GM21360 (cell line): ENCODE data around the gene RETREG3.
"Not testable (repeated sequence)": the region's sequence is repeated elsewhere in the genome, so short reads cannot be mapped to it uniquely, and the experiment has no call there.

Experiments
- ATAC-seq: cut with Tn5 transposase; IDR thresholded peaks from one replicate; pipeline ENCODE4 v1.9.1; 2021; ENCODE audit warnings: mild to moderate bottlenecking, moderate library complexity; ENCODE audit not compliant: unreplicated experiment

The RETREG3 gene, protein sequence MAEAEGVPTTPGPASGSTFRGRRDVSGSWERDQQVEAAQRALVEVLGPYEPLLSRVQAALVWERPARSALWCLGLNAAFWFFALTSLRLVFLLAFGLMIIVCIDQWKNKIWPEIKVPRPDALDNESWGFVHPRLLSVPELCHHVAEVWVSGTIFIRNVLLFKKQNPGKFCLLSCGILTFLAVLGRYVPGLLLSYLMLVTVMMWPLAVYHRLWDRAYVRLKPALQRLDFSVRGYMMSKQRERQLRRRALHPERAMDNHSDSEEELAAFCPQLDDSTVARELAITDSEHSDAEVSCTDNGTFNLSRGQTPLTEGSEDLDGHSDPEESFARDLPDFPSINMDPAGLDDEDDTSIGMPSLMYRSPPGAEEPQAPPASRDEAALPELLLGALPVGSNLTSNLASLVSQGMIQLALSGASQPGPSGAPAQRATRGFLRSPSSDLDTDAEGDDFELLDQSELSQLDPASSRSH

GRCh38 chr17:42609182-42609813 is at the start of gene RETREG3, which contains the start of gene TUBG1:
TSS of gene RETREG3 (minus strand) at chr17:42609374. CDS start at chr17:42609324, 50 bp downstream.
TSS of gene TUBG1 (plus strand) at chr17:42609683. CDS start at chr17:42609738, 55 bp downstream.
- peak; percentile 87 for ATAC-seq

DNA sequence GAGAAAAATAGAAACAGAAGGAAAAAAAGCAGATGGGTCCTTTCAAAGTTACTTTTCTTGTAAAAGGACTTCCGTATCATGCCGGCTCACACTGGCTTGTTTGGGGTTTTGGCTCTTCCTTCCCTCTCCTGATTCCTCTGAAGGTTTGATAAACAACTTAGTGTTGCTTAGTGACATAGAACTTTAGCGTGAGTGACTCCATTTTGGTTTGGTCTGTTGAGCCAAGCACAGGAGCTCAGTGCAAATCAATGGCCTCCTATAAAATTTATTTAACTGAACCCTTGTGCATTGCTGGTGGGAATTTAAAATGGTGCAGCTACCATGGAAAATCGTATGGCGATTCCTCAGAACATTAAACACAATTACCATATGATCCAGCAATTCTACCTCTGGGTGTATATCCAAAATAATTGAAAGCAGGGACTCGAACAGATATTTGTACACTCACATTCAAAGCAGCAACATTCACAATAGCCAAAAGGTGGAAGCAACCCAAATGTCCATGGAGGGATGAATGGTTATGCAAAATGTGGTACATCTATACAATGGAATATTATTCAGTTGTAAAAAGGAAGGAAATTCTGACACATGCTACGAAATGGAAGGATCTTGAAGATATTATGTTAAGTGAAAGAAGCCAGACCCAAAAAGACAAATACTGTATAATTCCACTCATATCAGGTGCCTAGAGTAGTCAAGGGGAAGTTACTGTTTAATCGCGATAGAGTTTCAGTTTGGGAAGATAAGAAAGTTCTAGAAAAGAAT is 48.8 kb upstream of the RETREG3 start:
- ATAC-seq: no peak

DNA sequence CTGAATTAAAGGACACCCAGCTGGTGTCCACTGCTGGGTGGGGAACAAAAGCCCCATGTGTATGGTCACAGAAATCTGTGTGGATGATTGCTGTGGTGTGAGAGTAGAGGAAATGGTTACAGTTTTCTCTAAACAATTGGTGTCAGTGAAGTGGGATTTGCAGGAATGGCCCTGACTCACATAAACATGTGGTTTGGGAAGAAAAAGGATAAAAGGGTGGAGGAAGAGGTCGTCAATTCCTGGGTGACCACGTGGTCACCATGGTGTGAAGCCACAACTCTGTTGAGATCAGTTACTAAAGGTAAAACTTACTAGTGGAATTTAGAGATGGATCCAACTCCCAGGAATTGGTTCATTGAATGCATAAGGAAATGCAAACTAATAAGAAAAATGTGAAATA is 46.4 kb upstream of the RETREG3 start:
- ATAC-seq: no peak

- no peak for ATAC-seq
Observed at GRCh38 chr17:42653179-42654124, 44.3 kb upstream of the RETREG3 start.

- ATAC-seq: no peak
Observed at GRCh38 chr17:42651392-42651791, 42.2 kb upstream of the RETREG3 start.

- no peak for ATAC-seq
Observed at GRCh38 chr17:42647778-42648177, 38.6 kb upstream of the RETREG3 start.

GRCh38 chr17:42642336-42642735 is 33.2 kb upstream of the RETREG3 start:
- no peak for ATAC-seq

GRCh38 chr17:42640121-42640520 is 30.9 kb upstream of the RETREG3 start:
- no peak for ATAC-seq

DNA sequence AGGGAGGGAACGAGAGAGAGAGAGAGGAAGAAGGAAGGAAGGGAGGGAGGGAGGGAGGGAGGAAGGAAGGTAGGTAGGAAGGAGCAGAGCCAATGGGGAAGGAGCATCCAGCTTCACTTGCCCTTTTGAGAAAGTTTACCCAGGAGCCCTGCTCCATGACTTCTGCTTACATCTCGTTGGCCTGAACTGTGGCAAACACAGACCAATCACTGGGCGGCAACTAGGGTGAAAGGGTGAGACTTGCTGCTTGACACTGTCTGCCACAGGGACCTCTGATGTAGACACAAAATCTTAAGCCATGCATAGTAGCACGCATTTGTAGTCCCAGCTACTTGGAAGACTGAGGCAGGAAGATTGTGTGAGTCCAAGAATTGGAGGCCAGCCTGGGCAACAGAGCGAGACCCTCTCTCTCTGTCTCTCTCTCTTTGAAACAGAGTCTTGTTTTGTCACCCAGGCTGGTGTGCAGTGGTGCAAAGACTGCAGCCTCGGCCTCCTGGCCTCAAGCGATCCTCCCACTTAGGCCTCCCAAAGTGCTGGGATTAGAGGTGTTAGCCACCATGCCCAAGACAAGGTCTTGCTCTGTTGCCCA is 30.4 kb upstream of the RETREG3 start:
- ATAC-seq: no peak

GRCh38 chr17:42632949-42633444 is 23.8 kb upstream of the RETREG3 start:
- ATAC-seq: no peak

- ATAC-seq: no peak
Observed at GRCh38 chr17:42629411-42630009, 20.3 kb upstream of the RETREG3 start.

GRCh38 chr17:42627032-42627764 is 18.0 kb upstream of the RETREG3 start:
- not testable (repeated sequence) for ATAC-seq

- no peak for ATAC-seq
Observed at GRCh38 chr17:42623732-42624596, 14.8 kb upstream of the RETREG3 start.

DNA sequence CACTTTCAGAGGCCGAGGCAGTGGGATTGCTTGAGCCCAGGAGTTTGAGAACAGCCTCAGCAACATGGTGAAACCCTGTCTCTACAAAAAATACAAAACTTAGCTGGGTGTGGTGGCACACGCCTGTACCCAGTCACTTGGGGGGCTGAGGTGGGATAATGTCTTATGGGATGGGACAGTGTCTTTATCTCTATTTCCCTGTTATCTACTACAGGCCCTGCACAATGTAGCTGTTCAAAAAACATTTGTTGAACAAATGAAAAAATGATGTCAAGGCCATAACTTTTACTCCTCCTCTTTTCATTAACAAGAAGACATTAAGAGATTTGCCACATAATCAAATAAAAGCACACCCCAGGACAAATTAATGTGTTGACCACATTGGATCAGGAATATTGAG is 14.1 kb upstream of the RETREG3 start:
- ATAC-seq: no peak

DNA sequence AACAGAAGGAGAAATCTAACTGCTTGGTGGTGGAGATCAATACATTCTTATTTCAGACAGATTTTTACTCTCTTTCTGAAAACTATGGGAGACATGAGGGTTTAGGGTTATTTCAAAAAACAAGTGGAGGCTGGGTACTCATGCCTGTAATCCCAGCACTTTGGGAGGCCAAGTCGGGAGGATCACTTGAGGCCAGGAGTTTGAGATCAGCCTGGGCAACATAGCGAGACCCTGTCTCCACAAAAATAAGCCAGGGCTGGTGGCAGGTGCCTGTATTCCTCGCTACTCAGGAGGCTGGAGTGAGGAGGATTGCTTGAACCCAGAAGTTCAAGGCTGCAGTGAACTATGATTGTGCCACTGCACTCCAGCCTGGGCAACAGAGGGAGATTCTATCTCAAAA is 12.8 kb upstream of the RETREG3 start:
- not testable (repeated sequence) for ATAC-seq

DNA sequence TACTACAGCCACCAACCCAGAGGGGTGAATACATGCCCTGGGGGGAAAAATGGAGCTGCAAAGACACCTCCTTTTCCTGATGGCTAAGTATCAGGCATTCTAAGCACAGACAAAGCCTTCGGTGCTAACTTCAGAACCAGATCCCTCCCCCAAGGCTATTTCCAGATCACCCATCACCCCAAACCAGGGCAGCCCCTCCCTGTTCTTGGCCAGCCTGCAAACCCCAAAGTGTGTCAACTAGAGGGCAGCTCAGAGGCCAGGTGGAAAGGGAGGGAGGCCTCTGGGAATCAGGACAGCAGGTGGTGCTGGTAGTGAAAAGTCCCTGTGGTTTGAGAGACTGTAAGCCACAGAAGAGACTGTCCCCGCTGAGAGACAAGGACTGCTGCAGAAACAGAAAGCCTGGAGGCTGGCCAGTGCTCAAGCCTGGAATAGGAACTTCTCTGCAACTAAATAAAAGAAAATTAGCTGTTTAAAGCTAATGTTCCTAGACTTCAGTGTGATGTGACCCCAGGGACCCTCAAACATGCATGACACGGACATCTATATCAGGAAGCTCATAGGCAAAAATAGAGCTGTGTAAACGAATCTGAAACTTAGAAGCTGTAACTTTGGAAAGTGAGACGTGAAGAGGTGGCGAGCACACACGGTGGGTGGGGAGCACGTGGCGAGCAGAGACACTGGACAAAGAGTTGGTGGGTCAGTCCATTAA is 9.4 kb upstream of the RETREG3 start:
- ATAC-seq: peak; percentile 58

DNA sequence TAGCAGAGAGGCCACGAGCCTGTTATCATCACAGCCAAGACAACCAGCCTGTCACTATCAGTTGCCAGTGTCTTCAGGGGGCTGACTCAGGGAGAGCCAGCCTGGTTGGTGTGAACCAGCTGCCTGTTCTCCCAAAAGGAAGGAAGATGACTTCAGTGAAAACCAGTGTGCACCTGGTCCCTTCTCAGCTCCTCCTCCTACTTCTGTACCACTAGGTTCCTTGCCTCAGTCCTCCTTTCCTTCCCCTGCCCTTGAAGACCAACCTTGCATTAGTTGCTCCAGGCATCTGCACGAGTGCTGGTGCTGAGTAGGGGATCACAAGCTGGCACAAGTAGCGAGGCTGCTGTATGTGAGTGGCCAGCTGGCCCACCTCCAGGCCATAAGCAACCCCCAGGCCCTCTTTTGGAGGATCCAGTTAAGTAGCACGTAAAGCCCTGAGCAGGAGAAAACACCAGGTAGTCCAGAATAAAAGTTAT is 8.8 kb upstream of the RETREG3 start:
- no peak for ATAC-seq
